DND-41 (cell line): ENCODE results near the gene IL1RAPL2.

Experiments
- EZH2 ChIP-seq: IDR thresholded peaks from 3 replicates; pipeline ENCODE4 v1.6.1; 2012; ENCODE audit warnings: borderline replicate concordance, low read depth, mild to moderate bottlenecking, moderate library complexity, low read length, inconsistent platforms; ENCODE audit not compliant: severe bottlenecking
- TF ChIP-seq, protein P1 (sequence below): IDR thresholded peaks from 2 replicates; pipeline ENCODE4 v1.5.1; 2012; ENCODE audit warnings: borderline replicate concordance, low read length, moderate library complexity, mild to moderate bottlenecking; ENCODE audit not compliant: poor library complexity, severe bottlenecking; ENCODE audit errors: extremely low read depth

DNA sequence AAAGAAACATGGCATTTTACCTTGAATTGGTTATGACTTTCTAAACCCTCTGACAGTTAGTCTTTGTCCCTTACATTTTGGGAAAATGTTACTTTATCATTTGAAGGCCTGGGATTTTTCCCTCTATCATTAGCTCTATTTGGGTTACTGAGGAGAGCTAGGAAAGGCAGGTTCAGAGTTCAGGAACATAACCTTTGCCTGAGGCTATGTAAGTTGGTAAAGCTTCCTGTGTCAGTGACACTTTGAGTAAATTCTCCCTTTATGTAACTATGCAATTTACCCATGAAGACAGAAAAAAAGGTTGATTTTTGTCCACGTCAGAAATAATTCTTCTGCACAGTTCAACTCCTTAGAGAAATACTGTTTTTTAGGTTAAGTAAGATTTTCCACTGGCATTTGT is 1084.6 kb downstream of the IL1RAPL2 start:
- TF ChIP-seq, protein P1, sequence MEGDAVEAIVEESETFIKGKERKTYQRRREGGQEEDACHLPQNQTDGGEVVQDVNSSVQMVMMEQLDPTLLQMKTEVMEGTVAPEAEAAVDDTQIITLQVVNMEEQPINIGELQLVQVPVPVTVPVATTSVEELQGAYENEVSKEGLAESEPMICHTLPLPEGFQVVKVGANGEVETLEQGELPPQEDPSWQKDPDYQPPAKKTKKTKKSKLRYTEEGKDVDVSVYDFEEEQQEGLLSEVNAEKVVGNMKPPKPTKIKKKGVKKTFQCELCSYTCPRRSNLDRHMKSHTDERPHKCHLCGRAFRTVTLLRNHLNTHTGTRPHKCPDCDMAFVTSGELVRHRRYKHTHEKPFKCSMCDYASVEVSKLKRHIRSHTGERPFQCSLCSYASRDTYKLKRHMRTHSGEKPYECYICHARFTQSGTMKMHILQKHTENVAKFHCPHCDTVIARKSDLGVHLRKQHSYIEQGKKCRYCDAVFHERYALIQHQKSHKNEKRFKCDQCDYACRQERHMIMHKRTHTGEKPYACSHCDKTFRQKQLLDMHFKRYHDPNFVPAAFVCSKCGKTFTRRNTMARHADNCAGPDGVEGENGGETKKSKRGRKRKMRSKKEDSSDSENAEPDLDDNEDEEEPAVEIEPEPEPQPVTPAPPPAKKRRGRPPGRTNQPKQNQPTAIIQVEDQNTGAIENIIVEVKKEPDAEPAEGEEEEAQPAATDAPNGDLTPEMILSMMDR, result no peak
- TF ChIP-seq EZH2, result no peak
